Activated naive CD4-positive, alpha-beta T cell treated with anti-CD3 and anti-CD28 coated beads, Interleukin-2, amount 10 ng/mL, durations not matched to agents 7 days and 5 days (primary cell): ENCODE measurements around the gene GRID2IP.

Experiments used
- CTCF ChIA-PET: fragments of 350-600 bp; sonication (Branson Sonifier 250); formaldehyde crosslinking; loops from one replicate; lab custom pipeline; 2021; ENCODE audit warnings: antibody characterized with exemption; lab: Charles Lee
- DNase-seq: peaks from one replicate; pipeline ENCODE4 v3.0.0-alpha.2; 2020
- H3K27ac Mint-ChIP-seq: one replicate; pipeline ENCODE4 v1.8.0; 2021; ENCODE audit warnings: mild to moderate bottlenecking, moderate library complexity, mixed read lengths
- H3K27me3 Mint-ChIP-seq: one replicate; pipeline ENCODE4 v1.8.0; 2021; ENCODE audit warnings: mild to moderate bottlenecking, mixed read lengths
- H3K36me3 Mint-ChIP-seq: one replicate; pipeline ENCODE4 v1.8.0; 2021; ENCODE audit warnings: mixed read lengths
- H3K4me1 Mint-ChIP-seq: one replicate; pipeline ENCODE4 v1.8.0; 2021; ENCODE audit warnings: mixed read lengths
- H3K4me3 Mint-ChIP-seq: one replicate; pipeline ENCODE4 v1.8.0; 2021; ENCODE audit warnings: mild to moderate bottlenecking, moderate library complexity, mixed read lengths
- H3K9me3 Mint-ChIP-seq: one replicate; pipeline ENCODE4 v1.8.0; 2021; ENCODE audit warnings: mixed read lengths

Gene GRID2IP

GRCh38 chr7:6500691-6501090, 50.6 kb downstream of the GRID2IP start:
- peaks cover 13% of the 10 kb centered on the region for H3K4me1 Mint-ChIP-seq
- no peaks in the 10 kb centered on the region for H3K36me3 Mint-ChIP-seq
- CTCF ChIA-PET: no interaction called here
- H3K27ac Mint-ChIP-seq: no peak overlapping the region
- peaks cover 25% of the 10 kb centered on the region for H3K27me3 Mint-ChIP-seq
- H3K9me3 Mint-ChIP-seq: no peaks in the 10 kb centered on the region
- no peak for DNase-seq
- H3K4me3 Mint-ChIP-seq: no peak overlapping the region

- Mint-ChIP-seq H3K4me1 (no peaks in the 10 kb centered on the region), H3K36me3 (no peaks in the 10 kb centered on the region), H3K9me3 (no peaks in the 10 kb centered on the region), H3K27ac (no peak overlapping the region), H3K27me3 (peaks cover 13% of the 10 kb centered on the region), H3K4me3 (no peak overlapping the region)
- CTCF ChIA-PET: no interaction called here
- DNase-seq: no peak
These were observed 53.3 kb downstream of the GRID2IP start for GRCh38 chr7:6497994-6498393.

GRCh38 chr7:6497637-6497905, 53.7 kb downstream of the GRID2IP start:
- CTCF ChIA-PET: interaction anchor here (1.1 kb wide), 1 partner anchor 9 kb away, joined by 4 read pairs; no protein-coding TSS in a partner anchor
- DNase-seq: no peak
- Mint-ChIP-seq H3K36me3 (no peaks in the 10 kb centered on the region), H3K4me3 (no peak overlapping the region), H3K4me1 (no peaks in the 10 kb centered on the region), H3K9me3 (no peaks in the 10 kb centered on the region), H3K27me3 (peaks cover 17% of the 10 kb centered on the region), H3K27ac (no peak overlapping the region)

GRCh38 chr7:6496842-6497636, 54.2 kb downstream of the GRID2IP start:
- peaks cover 22% of the 10 kb centered on the region for H3K27me3 Mint-ChIP-seq
- H3K36me3 Mint-ChIP-seq: no peaks in the 10 kb centered on the region
- H3K27ac Mint-ChIP-seq: no peak overlapping the region
- DNase-seq: no peak
- CTCF ChIA-PET: interaction anchor here (1.1 kb wide), 1 partner anchor 9 kb away, joined by 4 read pairs; no protein-coding TSS in a partner anchor
- no peaks in the 10 kb centered on the region for H3K9me3 Mint-ChIP-seq
- no peaks in the 10 kb centered on the region for H3K4me1 Mint-ChIP-seq
- no peak overlapping the region for H3K4me3 Mint-ChIP-seq

GRCh38 chr7:6495597-6496262, 55.5 kb downstream of the GRID2IP start:
- Mint-ChIP-seq H3K27me3 (peaks cover 28% of the 10 kb centered on the region), H3K4me1 (no peaks in the 10 kb centered on the region), H3K27ac (no peak overlapping the region), H3K9me3 (no peaks in the 10 kb centered on the region), H3K4me3 (no peak overlapping the region), H3K36me3 (no peaks in the 10 kb centered on the region)
- no peak for DNase-seq
- CTCF ChIA-PET: no interaction called here

GRCh38 chr7:6494365-6494764, 56.9 kb downstream of the GRID2IP start:
- H3K27me3 Mint-ChIP-seq: peaks cover 27% of the 10 kb centered on the region
- no peak overlapping the region for H3K4me3 Mint-ChIP-seq
- CTCF ChIA-PET: no interaction called here

GRCh38 chr7:6491194-6491593, 60.1 kb downstream of the GRID2IP start:
- Mint-ChIP-seq H3K4me3 (no peak overlapping the region), H3K4me1 (no peaks in the 10 kb centered on the region), H3K27me3 (peaks cover 32% of the 10 kb centered on the region), H3K36me3 (no peaks in the 10 kb centered on the region), H3K9me3 (peaks cover 4% of the 10 kb centered on the region), H3K27ac (no peak overlapping the region)
- DNase-seq: no peak
- CTCF ChIA-PET: no interaction called here

More at GRCh38 chr7:6494365-6494764, 56.9 kb downstream of the GRID2IP start:
- H3K36me3 Mint-ChIP-seq: no peaks in the 10 kb centered on the region
- peaks cover 4% of the 10 kb centered on the region for H3K9me3 Mint-ChIP-seq
- DNase-seq: no peak
- H3K4me1 Mint-ChIP-seq: no peaks in the 10 kb centered on the region
- H3K27ac Mint-ChIP-seq: no peak overlapping the region

GRCh38 chr7:6489612-6490011, 61.6 kb downstream of the GRID2IP start:
- no peak overlapping the region for H3K27ac Mint-ChIP-seq
- CTCF ChIA-PET: interaction anchor here (1.7 kb wide), 1 partner anchor 10 kb away, joined by 6 read pairs; no protein-coding TSS in a partner anchor

GRCh38 chr7:6487184-6487545, 64.1 kb downstream of the GRID2IP start:
- Mint-ChIP-seq H3K4me1 (peaks cover 17% of the 10 kb centered on the region), H3K36me3 (peaks cover 3% of the 10 kb centered on the region), H3K9me3 (peaks cover 4% of the 10 kb centered on the region), H3K27me3 (peaks cover 24% of the 10 kb centered on the region), H3K27ac (no peak overlapping the region), H3K4me3 (no peak overlapping the region)
- CTCF ChIA-PET: no interaction called here
- DNase-seq: no peak

More at GRCh38 chr7:6489612-6490011, 61.6 kb downstream of the GRID2IP start:
- DNase-seq: no peak
- Mint-ChIP-seq H3K4me1 (peaks cover 3% of the 10 kb centered on the region), H3K36me3 (no peaks in the 10 kb centered on the region), H3K4me3 (no peak overlapping the region), H3K9me3 (peaks cover 4% of the 10 kb centered on the region), H3K27me3 (peaks cover 32% of the 10 kb centered on the region)

GRCh38 chr7:6486438-6487183, 64.7 kb downstream of the GRID2IP start:
- peaks cover 4% of the 10 kb centered on the region for H3K9me3 Mint-ChIP-seq
- DNase-seq: no peak
- H3K36me3 Mint-ChIP-seq: peaks cover 4% of the 10 kb centered on the region
- H3K27ac Mint-ChIP-seq: no peak overlapping the region
- peaks cover 22% of the 10 kb centered on the region for H3K27me3 Mint-ChIP-seq
- CTCF ChIA-PET: no interaction called here
- no peak overlapping the region for H3K4me3 Mint-ChIP-seq
- H3K4me1 Mint-ChIP-seq: peaks cover 22% of the 10 kb centered on the region

- Mint-ChIP-seq H3K36me3 (peaks cover 17% of the 10 kb centered on the region), H3K9me3 (no peaks in the 10 kb centered on the region), H3K27me3 (peaks cover 9% of the 10 kb centered on the region), H3K4me1 (peaks cover 59% of the 10 kb centered on the region), H3K27ac (peak overlapping the region; percentile 94), H3K4me3 (peak overlapping the region; percentile 96)
- no peak for DNase-seq
- CTCF ChIA-PET: no interaction called here
These were observed 68.5 kb downstream of the GRID2IP start for GRCh38 chr7:6482743-6483119.

GRCh38 chr7:6482307-6482706, 69.0 kb downstream of the GRID2IP start:
- no peak for DNase-seq
- peak overlapping the region; percentile 3 for H3K27ac Mint-ChIP-seq
- peaks cover 63% of the 10 kb centered on the region for H3K4me1 Mint-ChIP-seq
- H3K4me3 Mint-ChIP-seq: peak overlapping the region; percentile 96
- H3K9me3 Mint-ChIP-seq: no peaks in the 10 kb centered on the region
- peaks cover 9% of the 10 kb centered on the region for H3K27me3 Mint-ChIP-seq
- peaks cover 17% of the 10 kb centered on the region for H3K36me3 Mint-ChIP-seq
- CTCF ChIA-PET: no interaction called here

GRCh38 chr7:6481445-6481844, 69.8 kb downstream of the GRID2IP start:
- H3K27ac Mint-ChIP-seq: no peak overlapping the region
- CTCF ChIA-PET: no interaction called here
- DNase-seq: no peak
- H3K4me1 Mint-ChIP-seq: peaks cover 70% of the 10 kb centered on the region
- peak overlapping the region; percentile 43 for H3K4me3 Mint-ChIP-seq
- H3K36me3 Mint-ChIP-seq: peaks cover 17% of the 10 kb centered on the region
- no peaks in the 10 kb centered on the region for H3K9me3 Mint-ChIP-seq
- H3K27me3 Mint-ChIP-seq: peaks cover under 1% of the 10 kb centered on the region

GRCh38 chr7:6480323-6480660, 71.0 kb downstream of the GRID2IP start:
- CTCF ChIA-PET: interaction anchor here (0.6 to 1.7 kb wide), 5 partner anchors 9 to 413 kb away, joined by 3 to 6 read pairs (median 3); no protein-coding TSS in a partner anchor
- Mint-ChIP-seq H3K36me3 (peaks cover 17% of the 10 kb centered on the region), H3K27me3 (no peaks in the 10 kb centered on the region), H3K4me3 (no peak overlapping the region), H3K9me3 (no peaks in the 10 kb centered on the region), H3K4me1 (peaks cover 73% of the 10 kb centered on the region), H3K27ac (no peak overlapping the region)
- DNase-seq: no peak
